Fibroblast of pulmonary artery (primary cell): ENCODE measurements around the gene ZMAT5.

Source experiments
- DNase-seq: peaks from one replicate; pipeline ENCODE4 v3.0.0-alpha.2; 2010; ENCODE audit warnings: low read depth
- H3K4me3 ChIP-seq: replicated peaks from 2 replicates; pipeline ENCODE4 v1.5.1; 2011; ENCODE audit warnings: low read depth, mild to moderate bottlenecking, control low read depth, low read length, moderate library complexity
- CTCF ChIP-seq: IDR thresholded peaks from 2 replicates; pipeline ENCODE4 v1.5.1; 2011; ENCODE audit warnings: mild to moderate bottlenecking, control low read depth, low read length, inconsistent platforms; ENCODE audit errors: missing control alignments

ZMAT5 gene

GRCh38 chr22:29799217-29799680 is 32.4 kb upstream of the ZMAT5 start:
- DNase-seq: peak; percentile 97
- no peak for TF ChIP-seq CTCF

GRCh38 chr22:29798801-29799200 is 32.0 kb upstream of the ZMAT5 start:
- no peak for DNase-seq
- H3K4me3 ChIP-seq: no peak overlapping the region
- no peak for TF ChIP-seq CTCF

More at GRCh38 chr22:29799217-29799680, 32.4 kb upstream of the ZMAT5 start:
- no peak overlapping the region for H3K4me3 ChIP-seq

- H3K4me3 ChIP-seq: no peak overlapping the region
- TF ChIP-seq CTCF: no peak
- peak; percentile 9 for DNase-seq
Measured at GRCh38 chr22:29798318-29798717, 31.5 kb upstream of the ZMAT5 start.

- TF ChIP-seq CTCF: no peak
- no peak for DNase-seq
- H3K4me3 ChIP-seq: no peak overlapping the region
Measured at GRCh38 chr22:29797351-29797750, 30.5 kb upstream of the ZMAT5 start.

GRCh38 chr22:29795663-29796062 is 28.9 kb upstream of the ZMAT5 start:
- DNase-seq: no peak
- no peak overlapping the region for H3K4me3 ChIP-seq
- no peak for TF ChIP-seq CTCF

GRCh38 chr22:29793396-29793795 is 26.6 kb upstream of the ZMAT5 start:
- DNase-seq: no peak
- H3K4me3 ChIP-seq: no peak overlapping the region
- TF ChIP-seq CTCF: no peak

- H3K4me3 ChIP-seq: no peak overlapping the region
- no peak for TF ChIP-seq CTCF
- no peak for DNase-seq
Measured at GRCh38 chr22:29790061-29790460, 23.3 kb upstream of the ZMAT5 start.
